Pancreas (tissue), 10 donors: ENCODE measurements around the gene VPS37D. TPM values are rescaled to one million over a fixed set of nuclear protein-coding genes. Genes with fewer than 3 reads are reported as not detected.

Experiments used
- ATAC-seq, 4 donors: fragments of 200-7000 bp; cut with Tn5 transposase; one replicate each; pipeline versions ENCODE4 v1.8.0 to v1.9.1; 2020; ENCODE audit warnings: mild to moderate bottlenecking in 4 of 4, moderate library complexity in 4 of 4
- DNase-seq, 6 donors: peaks; one replicate each; pipeline ENCODE4 v3.0.0-alpha.2; 2020
- FAIRE-seq: peaks from 2 replicates; lab custom pipeline; 2012; peaks lifted over from hg19 to GRCh38; lab: Jason Lieb, UNC
- H3K27ac ChIP-seq, 4 donors: fragments of 200-600 bp; sonication (generic); 1 replicate in 3 of 4; 2 replicates in 1 of 4; pipeline versions ENCODE4 v1.5.0 to v1.8.0; 2020
- H3K27me3 ChIP-seq, 4 donors: fragments of 200-600 bp; one replicate each; pipeline ENCODE4 v1.8.0; 2021
- H3K36me3 ChIP-seq, 3 donors: fragments of 200-600 bp; sonication (generic) in 1 of 3; one replicate each; pipeline versions ENCODE4 v1.5.0 to v1.8.0; 2020 to 2021
- H3K4me1 ChIP-seq, 3 donors: fragments of 200-600 bp; one replicate each; pipeline ENCODE4 v1.8.0; 2021
- H3K4me3 ChIP-seq, 4 donors: fragments of 200-600 bp; sonication (generic) in 2 of 4; one replicate each; pipeline versions ENCODE4 v1.5.0 to v1.8.0; 2020 to 2021
- H3K9me3 ChIP-seq, 4 donors: fragments of 200-600 bp; one replicate each; pipeline ENCODE4 v1.8.0; 2021
- WGBS, 2 donors: extraction: QIAGEN DNeasy Blood & Tissue Kit; methylation state at CpG; one replicate each; pipeline ENCODE4 v1.1.7; 2013; 5-methylcytosine and 5-hydroxymethylcytosine counted together
- intact Hi-C, 3 donors: fragments of 100-400 bp; cut with DNase I; formaldehyde crosslinking; loops; one replicate each; pipeline versions ENCODE4 v1.11.1 to v1.14.2; 2022
- polyA plus RNA-seq, 2 donors: library from polyadenylated mRNA; stranded (reverse); fragments of 200-250 nt; gene quantifications; one replicate each; pipeline ENCODE4 v1.2.3, GENCODE V29; 2013
- total RNA-seq, 6 donors: library from RNA; stranded (reverse); fragmentation: NEBNext Ultra II Directional in 4 of 6; extraction: Animal tissue kit (Norgen Biotek cat#: 25700) in 4 of 6; gene quantifications; one replicate each; pipeline versions ENCODE4 v1.2.1 to v1.2.4, GENCODE V29; 2021 to 2023
- TF ChIP-seq, protein P1 (sequence below), 4 donors: fragments of 200-600 bp; sonication (generic) in 3 of 4; IDR thresholded peaks; one replicate each; pipeline versions ENCODE4 v1.5.0 to v1.8.0; 2021; ENCODE audit warnings: antibody characterized with exemption in 4 of 4
- donor health status: healthy with polysubstance abuse.
- donor health status: DM: no; HTN: no; CAD: no; lungs with moderate emphysema.
- donor health status: DM: no; HTN: no; CAD: no.
- donor health status: control.
- donor health status: control.
- donor health status: Bipolar disorder and iron deficiency.
- donor health status: DM: yes; HTN: yes; CAD: no.
- donor health status: DM: no; HTN: no; CAD: no.
- donor health status: DM: no; HTN: no; CAD: no.
- donor health status: DM: yes; HTN: yes; CAD: no.

Gene VPS37D
- total and polyA plus RNA-seq, 8 donors, result 2.6 to 8.2 (median 3.2) TPM

DNA sequence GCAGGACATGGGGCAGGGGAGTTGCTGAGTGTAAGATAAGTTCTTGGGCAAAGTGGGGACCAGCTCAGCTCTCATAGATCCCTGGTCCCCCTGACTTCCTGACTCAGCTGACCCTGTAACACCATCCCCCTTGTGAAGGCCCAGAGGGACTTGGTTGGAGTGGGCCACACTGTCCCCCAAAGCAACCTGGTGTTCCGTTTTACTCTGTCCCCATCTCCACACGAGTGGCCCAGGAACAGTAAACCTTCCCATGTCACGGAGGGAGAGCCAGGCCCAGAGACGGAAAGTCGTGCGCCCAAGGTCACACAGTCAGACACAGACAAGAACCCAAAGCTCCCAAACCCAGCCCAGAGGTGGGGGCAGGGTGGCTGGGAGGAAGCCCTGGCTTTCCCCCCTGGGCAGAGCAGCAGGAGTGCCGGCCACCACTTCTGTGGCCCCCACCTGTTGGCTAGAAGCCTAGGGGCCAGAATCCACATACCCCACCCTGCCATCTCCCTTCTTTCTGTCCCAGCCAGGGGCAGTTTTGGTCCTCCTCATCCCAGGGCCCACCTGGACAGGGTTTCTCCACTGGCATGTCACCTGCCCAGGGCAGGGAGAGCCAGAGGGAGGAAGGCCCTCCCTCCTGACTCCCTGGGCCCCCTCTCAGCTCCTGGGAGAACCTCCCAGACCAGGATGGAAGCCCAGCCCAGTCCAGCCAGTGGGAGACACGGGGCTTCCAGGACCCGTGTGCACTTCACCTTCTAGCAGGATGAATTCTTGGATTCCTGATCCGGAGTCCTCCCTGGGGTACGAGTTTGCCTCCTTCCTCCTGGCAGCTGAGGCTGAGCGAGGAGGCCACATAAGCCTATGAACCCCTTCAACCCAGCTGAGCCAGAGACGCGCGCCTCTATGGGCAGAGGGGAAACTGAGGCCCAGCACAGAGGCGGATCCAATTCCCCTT lies 20.6 kb upstream of the VPS37D start:
- TF ChIP-seq, protein P1, sequence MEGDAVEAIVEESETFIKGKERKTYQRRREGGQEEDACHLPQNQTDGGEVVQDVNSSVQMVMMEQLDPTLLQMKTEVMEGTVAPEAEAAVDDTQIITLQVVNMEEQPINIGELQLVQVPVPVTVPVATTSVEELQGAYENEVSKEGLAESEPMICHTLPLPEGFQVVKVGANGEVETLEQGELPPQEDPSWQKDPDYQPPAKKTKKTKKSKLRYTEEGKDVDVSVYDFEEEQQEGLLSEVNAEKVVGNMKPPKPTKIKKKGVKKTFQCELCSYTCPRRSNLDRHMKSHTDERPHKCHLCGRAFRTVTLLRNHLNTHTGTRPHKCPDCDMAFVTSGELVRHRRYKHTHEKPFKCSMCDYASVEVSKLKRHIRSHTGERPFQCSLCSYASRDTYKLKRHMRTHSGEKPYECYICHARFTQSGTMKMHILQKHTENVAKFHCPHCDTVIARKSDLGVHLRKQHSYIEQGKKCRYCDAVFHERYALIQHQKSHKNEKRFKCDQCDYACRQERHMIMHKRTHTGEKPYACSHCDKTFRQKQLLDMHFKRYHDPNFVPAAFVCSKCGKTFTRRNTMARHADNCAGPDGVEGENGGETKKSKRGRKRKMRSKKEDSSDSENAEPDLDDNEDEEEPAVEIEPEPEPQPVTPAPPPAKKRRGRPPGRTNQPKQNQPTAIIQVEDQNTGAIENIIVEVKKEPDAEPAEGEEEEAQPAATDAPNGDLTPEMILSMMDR (IDR thresholded peaks at IDR 0.05), result no peak
- Histone ChIP-seq H3K4me3 (peak overlapping the region in 2 of 4 donors; percentile 43 to 55), H3K36me3 (no peaks in the 10 kb centered on the region), H3K27me3 (no peaks in the 10 kb centered on the region), H3K9me3 (no peaks in the 10 kb centered on the region), H3K4me1 (no peaks in the 10 kb centered on the region), H3K27ac (no peak overlapping the region)
- FAIRE-seq (no peak), ATAC-seq (no peak), DNase-seq (no peak)
- WGBS, 2 donors, result 58 to 59% methylated on average over 14 to 16 of the region's 16 CpGs
- intact Hi-C loops, result no loop called here

DNA sequence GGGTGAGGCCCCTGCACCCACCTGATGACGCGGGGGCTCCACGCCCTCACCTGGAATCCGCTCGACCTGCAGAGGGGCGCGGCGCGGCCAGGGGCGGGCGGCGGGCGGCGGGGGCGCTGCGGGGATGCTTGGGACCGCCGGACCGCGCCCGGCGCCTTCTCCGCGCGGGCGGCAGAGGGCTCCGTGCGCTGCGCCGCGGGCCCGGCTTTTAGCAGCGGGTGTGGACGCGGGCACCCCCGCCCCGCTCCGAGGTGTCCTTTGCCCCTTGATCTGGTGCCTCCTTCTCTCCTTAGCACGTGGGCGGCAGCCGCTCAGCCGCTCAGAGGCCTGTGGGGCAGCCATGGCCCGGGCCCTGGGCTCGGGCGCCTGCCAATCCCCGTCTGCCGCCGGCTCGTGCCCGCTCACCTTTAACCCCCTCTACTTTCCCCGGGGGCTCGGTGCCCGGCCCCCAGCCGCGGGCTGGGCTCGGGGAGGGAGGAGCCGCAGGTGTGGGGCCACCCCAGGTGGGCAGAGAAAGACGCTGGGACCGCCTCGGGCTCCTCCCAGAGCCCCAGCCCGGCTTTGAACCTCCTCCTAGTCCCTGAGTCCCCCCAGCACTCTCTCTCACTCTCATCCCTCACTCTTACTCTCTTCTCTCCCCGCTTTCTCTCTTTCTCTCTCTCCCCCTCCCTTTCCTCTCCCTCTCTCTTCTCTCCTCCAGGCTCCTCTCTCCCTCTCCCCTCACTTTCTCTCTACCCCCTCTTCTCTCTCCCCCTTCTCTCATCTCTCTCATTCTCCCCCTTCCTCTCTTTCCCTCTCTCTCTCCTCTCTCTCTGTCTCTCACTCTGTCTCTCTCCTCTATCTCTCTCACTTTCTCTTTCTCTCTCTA lies 19.7 kb upstream of the VPS37D start:
- DNase-seq, result peak in 5 of 6 donors; percentile 30 to 73 (median 52)
- peak overlapping the region in 3 of 4 donors; percentile 15 to 55 (median 43) for H3K4me3 ChIP-seq
- intact Hi-C loops, result no loop called here
- no peaks in the 10 kb centered on the region for H3K36me3 ChIP-seq
- no peaks in the 10 kb centered on the region for H3K9me3 ChIP-seq
- no peak for FAIRE-seq
- H3K4me1 ChIP-seq, result no peaks in the 10 kb centered on the region
- no peaks in the 10 kb centered on the region for H3K27me3 ChIP-seq
- TF ChIP-seq, protein P1 (IDR thresholded peaks at IDR 0.05), result no peak
- peak; percentile 77 to 90 (median 84) for ATAC-seq
- 2% methylated on average over 39 to 62 of the region's 62 CpGs for WGBS, 2 donors
- no peak overlapping the region for H3K27ac ChIP-seq

DNA sequence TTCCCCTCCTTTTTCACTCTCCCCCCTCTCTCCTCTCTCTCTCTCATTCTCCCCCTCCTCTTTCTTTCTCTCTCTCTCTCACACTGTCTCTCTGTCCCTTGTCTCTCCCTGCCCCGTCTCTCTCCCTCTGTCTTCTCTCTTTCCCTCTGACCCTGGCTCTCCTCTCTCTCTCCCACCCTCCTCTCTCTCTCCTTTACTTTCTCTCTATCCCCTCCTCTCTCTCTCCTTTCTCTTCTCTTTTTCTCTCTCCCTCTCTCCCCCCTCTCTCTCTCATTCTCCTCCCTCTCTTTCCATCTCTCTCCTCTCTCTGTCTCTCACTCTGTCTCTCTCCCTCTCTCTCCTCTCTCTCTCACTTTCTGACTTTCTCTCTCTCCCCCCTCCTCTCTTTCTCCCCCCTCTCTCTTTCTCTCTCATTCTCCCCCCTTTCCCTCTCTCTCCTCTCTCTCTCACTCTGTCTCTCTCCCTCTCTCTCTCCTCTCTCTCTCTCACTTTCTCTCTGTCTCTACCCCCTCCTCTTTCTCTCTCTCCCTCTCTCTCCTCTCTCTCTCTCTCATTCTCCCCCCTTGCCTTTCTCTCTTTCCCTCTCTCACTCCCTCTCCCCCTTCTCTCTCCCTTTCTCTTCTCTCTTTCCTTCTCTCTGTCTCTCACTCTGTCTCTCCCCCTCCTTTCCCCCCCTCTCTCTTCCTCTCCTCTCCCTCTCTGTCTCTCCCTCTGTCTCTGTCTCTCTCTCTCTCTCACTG lies 18.9 kb upstream of the VPS37D start:
- Histone ChIP-seq H3K27me3 (no peaks in the 10 kb centered on the region), H3K9me3 (no peaks in the 10 kb centered on the region), H3K36me3 (no peaks in the 10 kb centered on the region), H3K27ac (no peak overlapping the region), H3K4me3 (no peak overlapping the region), H3K4me1 (no peaks in the 10 kb centered on the region)
- FAIRE-seq (no peak), DNase-seq (no peak), ATAC-seq (no peak)
- WGBS, 2 donors, result 68 to 76% methylated on average over 1 of the region's 1 CpG
- TF ChIP-seq, protein P1 (IDR thresholded peaks at IDR 0.05), result no peak
- intact Hi-C loops, result no loop called here

- FAIRE-seq (no peak), ATAC-seq (no peak), DNase-seq (no peak)
- H3K36me3 ChIP-seq, result no peaks in the 10 kb centered on the region
- no peaks in the 10 kb centered on the region for H3K27me3 ChIP-seq
- H3K4me3 ChIP-seq, result no peak overlapping the region
- H3K4me1 ChIP-seq, result no peaks in the 10 kb centered on the region
- WGBS, 2 donors, result 48 to 63% methylated on average over 6 to 9 of the region's 9 CpGs
- intact Hi-C loops, result no loop called here
- H3K27ac ChIP-seq, result no peak overlapping the region
- no peaks in the 10 kb centered on the region for H3K9me3 ChIP-seq
- TF ChIP-seq, protein P1 (IDR thresholded peaks at IDR 0.05), result no peak
These were observed 18.1 kb upstream of the VPS37D start for GRCh38 chr7:73649576-73649975.
